A673 (cell line): ENCODE results near the gene NPFF. TPM values are rescaled to one million over a fixed set of nuclear protein-coding genes. Genes with fewer than 3 reads are reported as not detected.

ENCODE experiments used
- BruUV-seq: library from RNA; stranded (reverse); fragments of 400-500 nt; replicated peaks from 2 replicates; lab custom pipeline; 2021; lab: Mats Ljungman, UMichigan
- CTCF ChIA-PET: fragments of 300-600 bp; sonication (Branson Sonifier 250); formaldehyde crosslinking; loops from one replicate; lab custom pipeline; 2022; ENCODE audit warnings: antibody characterized with exemption; lab: Charles Lee
- POLR2A ChIA-PET: fragments of 300-600 bp; sonication (Branson Sonifier 250); formaldehyde crosslinking; loops from one replicate; lab custom pipeline; 2022; ENCODE audit warnings: antibody characterized with exemption; ENCODE audit not compliant: low non-redundant PET; lab: Charles Lee
- DNase-seq: peaks from one replicate; pipeline ENCODE4 v3.0.0-alpha.2; 2015; ENCODE audit warnings: low spot score
- H3K27ac ChIP-seq: fragments of 200-600 bp; sonication (generic); 2 replicates; pipeline ENCODE4 v1.5.1; 2016; ENCODE audit warnings: mixed run types, low read depth, mild to moderate bottlenecking, mixed read lengths, antibody characterized with exemption, low read length; ENCODE audit not compliant: poor library complexity, severe bottlenecking
- H3K27me3 ChIP-seq: fragments of 200-600 bp; sonication (generic); replicated peaks from 2 replicates; pipeline ENCODE4 v1.6.1; 2017; ENCODE audit warnings: mixed run types, low read depth, mild to moderate bottlenecking, mixed read lengths, antibody characterized with exemption, low read length; ENCODE audit not compliant: insufficient read depth, poor library complexity
- H3K36me3 ChIP-seq: fragments of 200-600 bp; sonication (generic); 2 replicates; pipeline ENCODE4 v1.6.1; 2016; ENCODE audit warnings: mixed run types, mild to moderate bottlenecking, mixed read lengths, antibody characterized with exemption, low read length; ENCODE audit not compliant: insufficient read depth, poor library complexity, severe bottlenecking
- H3K4me1 ChIP-seq: fragments of 200-600 bp; sonication (generic); 2 replicates; pipeline ENCODE4 v1.6.1; 2017; ENCODE audit warnings: mixed run types, mild to moderate bottlenecking, mixed read lengths, antibody characterized with exemption, low read length; ENCODE audit not compliant: insufficient read depth, poor library complexity, severe bottlenecking
- H3K4me3 ChIP-seq: fragments of 200-600 bp; sonication (generic); 2 replicates; pipeline ENCODE4 v1.5.1; 2016; ENCODE audit warnings: low read depth, mixed run types, mild to moderate bottlenecking, mixed read lengths, low read length; ENCODE audit not compliant: poor library complexity, severe bottlenecking
- H3K9me3 ChIP-seq: fragments of 200-600 bp; sonication (generic); 2 replicates; pipeline ENCODE4 v1.6.1; 2016; ENCODE audit warnings: mixed run types, low read depth, mild to moderate bottlenecking, mixed read lengths, antibody characterized with exemption, low read length; ENCODE audit not compliant: poor library complexity, severe bottlenecking
- CTCF ChIP-seq: fragments of 300-800, 200-600 bp; sonication (generic); conservative IDR thresholded peaks from 2 replicates; pipeline ENCODE4 v1.5.1; 2017; ENCODE audit warnings: low read depth, mild to moderate bottlenecking, antibody characterized with exemption, low read length, moderate library complexity, mixed read lengths
- EZH2 ChIP-seq: fragments of 200-600 bp; sonication (generic); IDR thresholded peaks from 2 replicates; pipeline ENCODE4 v1.6.1; 2017; ENCODE audit warnings: borderline replicate concordance, low read depth, mild to moderate bottlenecking, mixed read lengths, antibody characterized with exemption, low read length; ENCODE audit not compliant: poor library complexity, severe bottlenecking
- intact Hi-C: fragments of 100-400 bp; cut with micrococcal nuclease; formaldehyde crosslinking; loops from one replicate; pipeline ENCODE4 v1.10.0; 2022; ENCODE audit not compliant: unreplicated experiment
- total RNA-seq: library from RNA; stranded (reverse); gene quantifications from 2 replicates; pipeline ENCODE4 v1.2.3, GENCODE V29; 2021

NPFF gene
- total RNA-seq, 1 experiment from 2014 or later = not detected

- H3K27ac ChIP-seq = peak overlapping the region; percentile 98
- intact Hi-C loops = loop anchor here (2.0 to 10.0 kb wide), 2 partner anchors 177 to 773 kb away; no protein-coding TSS in a partner anchor
Observed at GRCh38 chr12:53501615-53502181, 5.6 kb downstream of the NPFF start.

GRCh38 chr12:53500776-53501614 lies 6.3 kb downstream of the NPFF start, which contains the start of gene TARBP2:
Gene TARBP2, plus strand, starts transcription at chr12:53501283. Its CDS starts 126 bp downstream, at chr12:53501409.
- intact Hi-C loops = loop anchor here (2.0 to 10.0 kb wide), 2 partner anchors 176 to 774 kb away; no protein-coding TSS in a partner anchor
- Histone ChIP-seq H3K4me3 (peak within 1 kb of the TSS; percentile 54), H3K4me1 (peaks cover 37% of the 10 kb centered on the region), H3K36me3 (peaks cover 23% of the 10 kb centered on the region), H3K27ac (peak within 1 kb of the TSS; percentile 98), H3K27me3 (no peaks in the 10 kb centered on the region), H3K9me3 (no peaks in the 10 kb centered on the region)
- ChIA-PET POLR2A (interaction anchor here (0.5 to 1.0 kb wide), 6 partner anchors 43 to 545 kb away, joined by 3 to 7 read pairs (median 5); partner anchors contain the start of genes AAAS and SP1), CTCF (interaction anchor here (0.7 to 1.3 kb wide), 3 partner anchors 80 to 180 kb away, joined by 3 to 5 read pairs (median 3); partner anchors contain the start of gene AAAS)
- no peak for TF ChIP-seq CTCF
- no peak for TF ChIP-seq EZH2
- BruUV-seq = no TSS peak
- peak; percentile 100 for DNase-seq

More at GRCh38 chr12:53501615-53502181, 5.6 kb downstream of the NPFF start:
- DNase-seq = no peak
- TF ChIP-seq CTCF = no peak
- TF ChIP-seq EZH2 = no peak
- H3K9me3 ChIP-seq = no peaks in the 10 kb centered on the region
- peaks cover 28% of the 10 kb centered on the region for H3K36me3 ChIP-seq
- peak overlapping the region; percentile 54 for H3K4me3 ChIP-seq
- CTCF ChIA-PET = interaction anchor here (0.7 to 1.3 kb wide), 3 partner anchors 80 to 180 kb away, joined by 3 to 5 read pairs (median 3); partner anchors contain the start of gene AAAS
- peaks cover 37% of the 10 kb centered on the region for H3K4me1 ChIP-seq
- H3K27me3 ChIP-seq = no peaks in the 10 kb centered on the region
- POLR2A ChIA-PET = interaction anchor here (0.5 to 1.0 kb wide), 5 partner anchors 44 to 181 kb away, joined by 3 to 7 read pairs (median 5); partner anchors contain the start of genes AAAS and SP1
- TSS peak; percentile 68 for BruUV-seq

- ChIA-PET CTCF (no interaction called here), POLR2A (interaction anchor here (0.6 to 1.0 kb wide), 4 partner anchors 105 to 544 kb away, joined by 3 to 7 read pairs (median 4); partner anchors contain the start of genes AAAS and SP1)
- Histone ChIP-seq H3K36me3 (peaks cover 18% of the 10 kb centered on the region), H3K27ac (peak overlapping the region; percentile 98), H3K4me1 (peaks cover 37% of the 10 kb centered on the region), H3K9me3 (no peaks in the 10 kb centered on the region), H3K27me3 (no peaks in the 10 kb centered on the region), H3K4me3 (peak overlapping the region; percentile 54)
- TF ChIP-seq EZH2 (no peak), CTCF (no peak)
- no peak for DNase-seq
- intact Hi-C loops = loop anchor here (2.0 to 10.0 kb wide), 2 partner anchors 175 to 775 kb away; no protein-coding TSS in a partner anchor
- TSS peak; percentile 72 for BruUV-seq
Observed at GRCh38 chr12:53500142-53500775, 7.0 kb downstream of the NPFF start.
